SK-N-SH treated with all-trans-retinoic acid at 6 μM for 48 hours (cell line): ENCODE results near the gene ERC1.

Experiments used
- ATAC-seq: fragments of 200-7000 bp; cut with Tn5 transposase; 3 replicates; pipeline ENCODE4 v1.9.1; 2020; ENCODE audit warnings: mild to moderate bottlenecking, moderate library complexity
- ARNTL ChIP-seq: fragments of 450-650 bp; formaldehyde crosslinking; IDR thresholded peaks from 2 replicates; pipeline ENCODE4 v1.5.0; 2020; ENCODE audit warnings: low read depth, mild to moderate bottlenecking, moderate library complexity, borderline replicate concordance
- BACH2 ChIP-seq: fragments of 250-450 bp; sonication (Bioruptor Pico); IDR thresholded peaks from 2 replicates; pipeline ENCODE4 v1.9.0; 2021; ENCODE audit warnings: mild to moderate bottlenecking, borderline replicate concordance
- CREB5 ChIP-seq: fragments of 250-450 bp; sonication (Bioruptor Pico); IDR thresholded peaks from 2 replicates; pipeline ENCODE4 v1.5.1; 2020; ENCODE audit warnings: low read depth, mild to moderate bottlenecking, moderate library complexity
- CSDC2 ChIP-seq: fragments of 250-450 bp; sonication (Bioruptor Pico); IDR thresholded peaks from 2 replicates; pipeline ENCODE4 v1.5.0; 2020; ENCODE audit warnings: mild to moderate bottlenecking, moderate library complexity
- CSRNP3 ChIP-seq: fragments of 250-450 bp; sonication (Bioruptor Pico); IDR thresholded peaks from 2 replicates; pipeline ENCODE4 v1.5.1; 2021; ENCODE audit warnings: mild to moderate bottlenecking, moderate library complexity
- ESRRG ChIP-seq: fragments of 250-450 bp; sonication (Bioruptor Pico); IDR thresholded peaks from 2 replicates; pipeline ENCODE4 v1.6.1; 2021; ENCODE audit warnings: mild to moderate bottlenecking
- ISL1 ChIP-seq: fragments of 250-450 bp; sonication (Bioruptor Pico); IDR thresholded peaks from 2 replicates; pipeline ENCODE4 v2.1.2; 2022; ENCODE audit warnings: mild to moderate bottlenecking, moderate library complexity
- OSR1 ChIP-seq: fragments of 250-450 bp; sonication (Bioruptor Pico); IDR thresholded peaks from 2 replicates; pipeline ENCODE4 v1.8.0; 2022; ENCODE audit warnings: moderate library complexity, mild to moderate bottlenecking, inconsistent platforms
- PATZ1 ChIP-seq: fragments of 250-450 bp; sonication (Bioruptor Pico); IDR thresholded peaks from 2 replicates; pipeline ENCODE4 v1.8.0; 2020; ENCODE audit warnings: mild to moderate bottlenecking, moderate library complexity, borderline replicate concordance
- POU6F1 ChIP-seq: fragments of 250-450 bp; sonication (Bioruptor Pico); IDR thresholded peaks from 2 replicates; pipeline ENCODE4 v1.8.0; 2021; ENCODE audit warnings: low read depth, mild to moderate bottlenecking, moderate library complexity, borderline replicate concordance
- PPARA ChIP-seq: fragments of 250-450 bp; sonication (Bioruptor Pico); IDR thresholded peaks from 2 replicates; pipeline ENCODE4 v1.5.0; 2020; ENCODE audit warnings: mild to moderate bottlenecking, borderline replicate concordance
- SNAI2 ChIP-seq: fragments of 250-450 bp; sonication (Bioruptor Pico); IDR thresholded peaks from 2 replicates; pipeline ENCODE4 v1.5.0; 2020; ENCODE audit warnings: mild to moderate bottlenecking, moderate library complexity
- TCF4 ChIP-seq: fragments of 250-450 bp; sonication (Bioruptor Pico); IDR thresholded peaks from 2 replicates; pipeline ENCODE4 v1.8.0; 2021; ENCODE audit warnings: mild to moderate bottlenecking, moderate library complexity, borderline replicate concordance
- TOX ChIP-seq: fragments of 250-450 bp; sonication (Bioruptor Pico); IDR thresholded peaks from 2 replicates; pipeline ENCODE4 v1.8.0; 2021; ENCODE audit warnings: mild to moderate bottlenecking, moderate library complexity, borderline replicate concordance
- TSHZ2 ChIP-seq: fragments of 250-450 bp; sonication (Bioruptor Pico); IDR thresholded peaks from 2 replicates; pipeline ENCODE4 v1.5.0; 2020; ENCODE audit warnings: mild to moderate bottlenecking, moderate library complexity
- ZC3H10 ChIP-seq: fragments of 250-450 bp; sonication (Bioruptor Pico); IDR thresholded peaks from 2 replicates; pipeline ENCODE4 v1.5.1; 2021; ENCODE audit warnings: mild to moderate bottlenecking, moderate library complexity
- ZFP3 ChIP-seq: fragments of 250-450 bp; sonication (Bioruptor Pico); IDR thresholded peaks from 2 replicates; pipeline ENCODE4 v1.5.0; 2020; ENCODE audit warnings: mild to moderate bottlenecking, moderate library complexity
- ZFP30 ChIP-seq: fragments of 450-650 bp; formaldehyde crosslinking; IDR thresholded peaks from 2 replicates; pipeline ENCODE4 v1.5.0; 2022; ENCODE audit warnings: mild to moderate bottlenecking, moderate library complexity
- ZNF565 ChIP-seq: fragments of 450-650 bp; formaldehyde crosslinking; conservative IDR thresholded peaks from 2 replicates; pipeline ENCODE4 v1.5.0; 2020; ENCODE audit warnings: low read depth, mild to moderate bottlenecking, moderate library complexity
- ZNF70 ChIP-seq: fragments of 450-650 bp; formaldehyde crosslinking; IDR thresholded peaks from 2 replicates; pipeline ENCODE4 v1.5.0; 2020; ENCODE audit warnings: mild to moderate bottlenecking, moderate library complexity
- ZNF8 ChIP-seq: fragments of 450-650 bp; formaldehyde crosslinking; IDR thresholded peaks from 2 replicates; pipeline ENCODE4 v1.5.0; 2020; ENCODE audit warnings: mild to moderate bottlenecking, moderate library complexity

Gene ERC1

GRCh38 chr12:1003600-1004271 is 12.7 kb downstream of the ERC1 start:
- TF ChIP-seq SNAI2 (CRISPR knock-in tag) (no peak), ISL1 (CRISPR knock-in tag) (no peak), BACH2 (CRISPR knock-in tag) (no peak), ZNF565 (CRISPR knock-in tag) (no peak), ARNTL (no peak), TOX (CRISPR knock-in tag) (no peak), CSDC2 (CRISPR knock-in tag) (no peak), ZFP3 (CRISPR knock-in tag) (no peak), CSRNP3 (CRISPR knock-in tag) (no peak), OSR1 (CRISPR knock-in tag) (no peak), ZC3H10 (no peak), ZNF70 (no peak), TCF4 (CRISPR knock-in tag) (no peak), TSHZ2 (CRISPR knock-in tag) (no peak), ESRRG (CRISPR knock-in tag) (no peak), ZFP30 (no peak)
- no peak for ATAC-seq

GRCh38 chr12:1006255-1006654 is 15.2 kb downstream of the ERC1 start:
- no peak for ATAC-seq
- no peak for TF ChIP-seq TSHZ2 (CRISPR knock-in tag)
- TF ChIP-seq OSR1 (CRISPR knock-in tag): no peak
- TF ChIP-seq TCF4 (CRISPR knock-in tag): no peak
- TF ChIP-seq CSRNP3 (CRISPR knock-in tag): no peak
- TF ChIP-seq SNAI2 (CRISPR knock-in tag): no peak
- no peak for TF ChIP-seq POU6F1 (CRISPR knock-in tag)
- no peak for TF ChIP-seq ZNF70
- no peak for TF ChIP-seq ZNF8 (CRISPR knock-in tag)
- no peak for TF ChIP-seq ZC3H10
- TF ChIP-seq BACH2 (CRISPR knock-in tag): no peak
- TF ChIP-seq PATZ1 (CRISPR knock-in tag): no peak
- no peak for TF ChIP-seq ISL1 (CRISPR knock-in tag)
- no peak for TF ChIP-seq ARNTL
- no peak for TF ChIP-seq CREB5
- no peak for TF ChIP-seq ZNF565 (CRISPR knock-in tag)
- no peak for TF ChIP-seq PPARA (CRISPR knock-in tag)
- TF ChIP-seq, all 23 proteins: peak for 0
